Measurements from ENCODE around the gene LDLRAD3. TPM values are rescaled to one million over a fixed set of nuclear protein-coding genes. Genes with fewer than 3 reads are reported as not detected.

Gene LDLRAD3
- total and polyA plus RNA-seq, 4 experiments from 2014 or later: not detected

DNA sequence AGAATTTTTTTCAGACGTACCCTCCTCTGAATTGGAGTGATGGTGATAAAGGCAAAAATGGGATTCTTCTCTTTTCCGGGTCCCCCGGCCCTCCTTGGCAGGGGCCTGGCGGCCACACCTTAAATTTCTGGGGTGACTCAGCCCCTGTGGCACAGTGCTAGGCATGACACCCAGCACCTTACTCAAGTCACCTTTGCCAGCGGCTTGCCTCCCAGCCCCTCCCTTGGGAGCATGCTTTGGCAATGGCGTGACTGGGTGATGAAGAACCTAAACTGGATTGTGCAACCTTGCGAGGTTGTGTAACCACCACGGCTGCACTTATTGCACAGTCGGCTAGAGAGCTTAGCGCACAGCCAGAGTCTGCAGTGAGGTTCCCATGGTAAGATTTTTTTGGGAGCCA lies 16.2 kb upstream of the LDLRAD3 start:
- intact Hi-C loops (cut with micrococcal nuclease): no loop called here
- DNase-seq: no peak
- H3K27me3 Mint-ChIP-seq: peaks cover 8 to 18% of the 10 kb centered on the region in 2 donors
- ChIA-PET POLR2A (ENCODE audit: partially characterized antibody) (no interaction called here), CTCF (ENCODE audit: partially characterized antibody) (no interaction called here)
- Histone ChIP-seq H3K4me1 (ENCODE audit: insufficient read depth, low read length) (no peaks in the 10 kb centered on the region), H3K36me3 (ENCODE audit: insufficient read depth, low read length) (no peaks in the 10 kb centered on the region), H3K9me3 (ENCODE audit: control insufficient read depth in 1 of 2, low read length in 2 of 2) (no peaks in the 10 kb centered on the region), H3K27me3 (ENCODE audit: insufficient read depth, low read length) (no peaks in the 10 kb centered on the region), H3K27ac (ENCODE audit: low read depth, low read length) (no peak overlapping the region), H3K4me3 (ENCODE audit: low read length in 2 of 2) (no peak overlapping the region)
- no peak overlapping the region for H3K27ac Mint-ChIP-seq
- no peaks in the 10 kb centered on the region for H3K9me3 Mint-ChIP-seq
- H3K4me3 Mint-ChIP-seq: no peak overlapping the region
- no peaks in the 10 kb centered on the region for H3K4me1 Mint-ChIP-seq
- H3K36me3 Mint-ChIP-seq: no peaks in the 10 kb centered on the region

GRCh38 chr11:35928688-35929395 lies 15.0 kb upstream of the LDLRAD3 start:
- ChIA-PET POLR2A (ENCODE audit: partially characterized antibody) (no interaction called here), CTCF (ENCODE audit: partially characterized antibody) (no interaction called here)
- Mint-ChIP-seq H3K27ac (no peak overlapping the region), H3K4me3 (no peak overlapping the region), H3K36me3 (no peaks in the 10 kb centered on the region), H3K4me1 (no peaks in the 10 kb centered on the region), H3K27me3 (peaks cover 8 to 19% of the 10 kb centered on the region in 2 donors), H3K9me3 (no peaks in the 10 kb centered on the region)
- no peaks in the 10 kb centered on the region for H3K9me3 ChIP-seq (ENCODE audit: control insufficient read depth in 1 of 2, low read length in 2 of 2)
- H3K36me3 ChIP-seq (ENCODE audit: insufficient read depth, low read length): no peaks in the 10 kb centered on the region
- intact Hi-C loops (cut with micrococcal nuclease): no loop called here
- no peaks in the 10 kb centered on the region for H3K27me3 ChIP-seq (ENCODE audit: insufficient read depth, low read length)
- H3K4me1 ChIP-seq (ENCODE audit: insufficient read depth, low read length): no peaks in the 10 kb centered on the region
- no peak overlapping the region for H3K27ac ChIP-seq (ENCODE audit: low read depth, low read length)
- no peak for DNase-seq
- H3K4me3 ChIP-seq (ENCODE audit: low read length in 2 of 2): no peak overlapping the region

DNA sequence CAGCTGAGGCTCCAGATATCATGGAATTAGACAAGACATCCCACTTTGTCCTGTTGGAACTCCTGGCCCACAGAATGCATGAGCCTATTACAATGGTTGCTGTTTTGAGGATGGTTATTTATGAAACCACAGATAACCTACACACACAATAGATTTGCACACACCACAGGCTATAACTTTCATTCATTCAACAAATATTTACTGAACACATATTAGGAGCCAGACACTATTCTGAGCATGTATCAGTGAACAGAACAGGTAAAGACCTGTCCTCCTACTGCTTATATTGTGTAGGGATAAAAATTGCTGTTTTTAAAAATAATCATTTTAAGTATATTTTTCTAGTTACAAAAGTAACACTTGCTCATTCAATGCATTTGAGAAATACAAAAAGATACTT lies 13.4 kb upstream of the LDLRAD3 start:
- H3K36me3 ChIP-seq (ENCODE audit: insufficient read depth, low read length): no peaks in the 10 kb centered on the region
- H3K4me1 ChIP-seq (ENCODE audit: insufficient read depth, low read length): no peaks in the 10 kb centered on the region
- no peak overlapping the region for H3K27ac Mint-ChIP-seq
- H3K4me3 Mint-ChIP-seq: no peak overlapping the region
- no peak overlapping the region for H3K4me3 ChIP-seq (ENCODE audit: low read length in 2 of 2)
- CTCF ChIA-PET (ENCODE audit: partially characterized antibody): no interaction called here
- intact Hi-C loops (cut with micrococcal nuclease): no loop called here
- H3K9me3 ChIP-seq (ENCODE audit: control insufficient read depth in 1 of 2, low read length in 2 of 2): no peaks in the 10 kb centered on the region
- H3K4me1 Mint-ChIP-seq: no peaks in the 10 kb centered on the region
- no peaks in the 10 kb centered on the region for H3K27me3 ChIP-seq (ENCODE audit: insufficient read depth, low read length)
- POLR2A ChIA-PET (ENCODE audit: partially characterized antibody): no interaction called here
- no peak for DNase-seq
- no peaks in the 10 kb centered on the region for H3K9me3 Mint-ChIP-seq
- no peaks in the 10 kb centered on the region for H3K36me3 Mint-ChIP-seq
- H3K27ac ChIP-seq (ENCODE audit: low read depth, low read length): no peak overlapping the region
- peaks cover 8 to 19% of the 10 kb centered on the region in 2 donors for H3K27me3 Mint-ChIP-seq

- Mint-ChIP-seq H3K4me3 (no peak overlapping the region), H3K36me3 (no peaks in the 10 kb centered on the region), H3K27ac (no peak overlapping the region), H3K27me3 (peaks cover 4 to 19% of the 10 kb centered on the region in 2 donors), H3K9me3 (no peaks in the 10 kb centered on the region), H3K4me1 (no peaks in the 10 kb centered on the region)
- no peak overlapping the region for H3K4me3 ChIP-seq (ENCODE audit: low read length in 2 of 2)
- no peak for DNase-seq
- intact Hi-C loops (cut with micrococcal nuclease): no loop called here
- H3K36me3 ChIP-seq (ENCODE audit: insufficient read depth, low read length): no peaks in the 10 kb centered on the region
- H3K4me1 ChIP-seq (ENCODE audit: insufficient read depth, low read length): no peaks in the 10 kb centered on the region
- ChIA-PET CTCF (ENCODE audit: partially characterized antibody) (no interaction called here), POLR2A (ENCODE audit: partially characterized antibody) (no interaction called here)
- no peaks in the 10 kb centered on the region for H3K27me3 ChIP-seq (ENCODE audit: insufficient read depth, low read length)
- no peaks in the 10 kb centered on the region for H3K9me3 ChIP-seq (ENCODE audit: control insufficient read depth in 1 of 2, low read length in 2 of 2)
- H3K27ac ChIP-seq (ENCODE audit: low read depth, low read length): no peak overlapping the region
These were observed 11.7 kb upstream of the LDLRAD3 start for GRCh38 chr11:35932121-35932520.

DNA sequence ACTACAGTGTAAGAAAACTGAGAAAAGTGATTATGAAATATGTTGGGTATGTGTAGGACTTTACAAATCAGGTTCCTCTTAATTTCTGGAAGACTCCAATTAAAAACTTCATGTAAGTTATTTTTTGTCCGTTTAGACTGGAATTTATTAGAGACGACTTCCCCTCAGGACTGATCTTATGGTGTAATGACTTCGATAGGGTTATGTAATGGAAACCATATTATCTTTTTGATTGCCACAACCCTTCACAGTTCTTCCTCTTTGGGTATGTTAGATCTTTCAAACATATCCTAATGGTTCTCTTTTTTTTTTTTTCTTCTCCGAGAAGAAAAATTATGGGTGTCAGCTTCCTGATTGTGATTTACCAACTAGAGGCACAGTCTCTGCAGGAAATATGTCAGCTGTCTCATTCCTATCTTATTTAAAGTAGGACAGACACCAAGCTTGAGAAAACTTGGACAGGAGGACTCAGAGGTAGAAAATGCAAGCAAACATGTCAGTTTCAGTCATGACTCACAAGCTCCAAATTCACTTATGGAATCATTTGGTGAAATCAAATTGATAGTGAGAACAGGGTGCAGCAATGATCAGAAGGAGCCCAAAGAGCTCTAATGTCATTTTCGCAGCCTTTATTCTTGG lies 11.1 kb upstream of the LDLRAD3 start:
- H3K36me3 ChIP-seq (ENCODE audit: insufficient read depth, low read length): no peaks in the 10 kb centered on the region
- no peaks in the 10 kb centered on the region for H3K4me1 ChIP-seq (ENCODE audit: insufficient read depth, low read length)
- ChIA-PET CTCF (ENCODE audit: partially characterized antibody) (no interaction called here), POLR2A (ENCODE audit: partially characterized antibody) (no interaction called here)
- no peak overlapping the region for H3K27ac Mint-ChIP-seq
- H3K9me3 Mint-ChIP-seq: no peaks in the 10 kb centered on the region
- no peak for DNase-seq
- H3K4me3 ChIP-seq (ENCODE audit: low read length in 2 of 2): no peak overlapping the region
- H3K4me1 Mint-ChIP-seq: no peaks in the 10 kb centered on the region
- H3K27me3 Mint-ChIP-seq: peaks cover 4 to 20% of the 10 kb centered on the region in 2 donors
- no peaks in the 10 kb centered on the region for H3K9me3 ChIP-seq (ENCODE audit: control insufficient read depth in 1 of 2, low read length in 2 of 2)
- no peak overlapping the region for H3K27ac ChIP-seq (ENCODE audit: low read depth, low read length)
- no peaks in the 10 kb centered on the region for H3K36me3 Mint-ChIP-seq
- intact Hi-C loops (cut with micrococcal nuclease): no loop called here
- no peaks in the 10 kb centered on the region for H3K27me3 ChIP-seq (ENCODE audit: insufficient read depth, low read length)
- H3K4me3 Mint-ChIP-seq: no peak overlapping the region

- Histone ChIP-seq H3K27ac (ENCODE audit: low read depth, low read length) (no peak overlapping the region), H3K27me3 (ENCODE audit: insufficient read depth, low read length) (no peaks in the 10 kb centered on the region), H3K4me3 (ENCODE audit: low read length in 2 of 2) (no peak overlapping the region), H3K9me3 (ENCODE audit: control insufficient read depth in 1 of 2, low read length in 2 of 2) (no peaks in the 10 kb centered on the region), H3K36me3 (ENCODE audit: insufficient read depth, low read length) (no peaks in the 10 kb centered on the region), H3K4me1 (ENCODE audit: insufficient read depth, low read length) (no peaks in the 10 kb centered on the region)
- Mint-ChIP-seq H3K9me3 (no peaks in the 10 kb centered on the region), H3K4me3 (no peak overlapping the region), H3K4me1 (no peaks in the 10 kb centered on the region), H3K36me3 (no peaks in the 10 kb centered on the region), H3K27me3 (peaks cover 4 to 21% of the 10 kb centered on the region in 2 donors), H3K27ac (no peak overlapping the region)
- intact Hi-C loops (cut with micrococcal nuclease): no loop called here
- DNase-seq: no peak
- ChIA-PET POLR2A (ENCODE audit: partially characterized antibody) (interaction anchor here (0.6 kb wide), 1 partner anchor 89 kb away, joined by 3 read pairs; no protein-coding TSS in a partner anchor), CTCF (ENCODE audit: partially characterized antibody) (no interaction called here)
These were observed 10.5 kb upstream of the LDLRAD3 start for GRCh38 chr11:35933320-35933871.

- H3K4me1 ChIP-seq (ENCODE audit: insufficient read depth, low read length): no peaks in the 10 kb centered on the region
- no peak overlapping the region for H3K4me3 Mint-ChIP-seq
- no peaks in the 10 kb centered on the region for H3K36me3 ChIP-seq (ENCODE audit: insufficient read depth, low read length)
- POLR2A ChIA-PET (ENCODE audit: partially characterized antibody): no interaction called here
- no peak overlapping the region for H3K27ac Mint-ChIP-seq
- H3K9me3 Mint-ChIP-seq: no peaks in the 10 kb centered on the region
- H3K4me1 Mint-ChIP-seq: no peaks in the 10 kb centered on the region
- DNase-seq: no peak
- peaks cover 5 to 18% of the 10 kb centered on the region in 2 donors for H3K27me3 Mint-ChIP-seq
- H3K27ac ChIP-seq (ENCODE audit: low read depth, low read length): no peak overlapping the region
- H3K9me3 ChIP-seq (ENCODE audit: control insufficient read depth in 1 of 2, low read length in 2 of 2): no peaks in the 10 kb centered on the region
- no peaks in the 10 kb centered on the region for H3K36me3 Mint-ChIP-seq
- H3K4me3 ChIP-seq (ENCODE audit: low read length in 2 of 2): no peak overlapping the region
- H3K27me3 ChIP-seq (ENCODE audit: insufficient read depth, low read length): no peaks in the 10 kb centered on the region
- intact Hi-C loops (cut with micrococcal nuclease): no loop called here
- CTCF ChIA-PET (ENCODE audit: partially characterized antibody): no interaction called here
These were observed 9.6 kb upstream of the LDLRAD3 start for GRCh38 chr11:35934271-35934670.

All from CD4-positive, alpha-beta memory T cell (primary cell).